Duodenal mucosa (tissue), 2 donors: Measurements from ENCODE around the gene RAG1.
A peak's percentile ranks its signal among the peaks of the same experiment; 100 is the strongest.

ENCODE experiments used
- H3K27ac ChIP-seq: one replicate; pipeline ENCODE4 v1.7.0; 2013; ENCODE audit warnings: low read depth, low read length
- H3K27me3 ChIP-seq, 2 donors: one replicate each; pipeline ENCODE4 v1.7.0; 2013; ENCODE audit warnings: low read length in 2 of 2, control low read depth in 1 of 2; ENCODE audit not compliant: insufficient read depth in 2 of 2, control insufficient read depth in 1 of 2
- H3K36me3 ChIP-seq, 2 donors: one replicate each; pipeline ENCODE4 v1.7.0; 2013; ENCODE audit warnings: low read length in 2 of 2, control low read depth in 1 of 2; ENCODE audit not compliant: insufficient read depth in 2 of 2, control insufficient read depth in 1 of 2
- H3K4me1 ChIP-seq, 2 donors: one replicate each; pipeline ENCODE4 v1.7.0; 2013; ENCODE audit warnings: low read length in 2 of 2, control low read depth in 1 of 2; ENCODE audit not compliant: insufficient read depth in 2 of 2, control insufficient read depth in 1 of 2
- H3K4me3 ChIP-seq, 2 donors: one replicate each; pipeline ENCODE4 v1.7.0; 2013; ENCODE audit warnings: low read length in 2 of 2, low read depth in 1 of 2
- H3K9ac ChIP-seq, 2 donors: one replicate each; pipeline ENCODE4 v1.7.0; 2013; ENCODE audit warnings: low read length in 2 of 2, low read depth in 1 of 2
- H3K9me3 ChIP-seq, 2 donors: one replicate each; pipeline ENCODE4 v1.7.0; 2013; ENCODE audit warnings: low read length in 2 of 2, control low read depth in 1 of 2; ENCODE audit not compliant: control insufficient read depth in 1 of 2

The RAG1 gene

DNA sequence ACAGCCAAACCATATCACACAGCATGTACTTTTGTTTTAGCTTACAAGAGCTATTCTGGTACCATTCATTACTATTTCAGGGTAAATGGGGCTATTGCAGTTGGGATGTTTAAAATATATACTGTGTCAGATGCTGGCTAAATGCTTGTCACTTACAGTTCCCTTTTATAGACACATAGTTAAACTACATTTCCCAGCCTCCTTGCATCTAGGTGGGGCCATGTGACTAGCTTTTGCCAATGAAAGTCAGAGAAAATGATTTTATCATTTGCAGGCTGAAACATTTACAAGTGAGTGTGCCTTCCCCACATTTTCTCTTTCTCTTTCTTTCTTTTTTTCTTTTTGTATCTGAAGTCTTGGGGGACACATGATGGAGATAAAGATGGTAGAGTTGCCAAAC, 18.7 kb downstream of the RAG1 start:
- Histone ChIP-seq H3K9me3 (no peaks in the 10 kb centered on the region), H3K27me3 (no peaks in the 10 kb centered on the region), H3K9ac (no peak overlapping the region), H3K27ac (no peak overlapping the region), H3K4me3 (no peak overlapping the region), H3K4me1 (no peaks in the 10 kb centered on the region), H3K36me3 (no peaks in the 10 kb centered on the region)

DNA sequence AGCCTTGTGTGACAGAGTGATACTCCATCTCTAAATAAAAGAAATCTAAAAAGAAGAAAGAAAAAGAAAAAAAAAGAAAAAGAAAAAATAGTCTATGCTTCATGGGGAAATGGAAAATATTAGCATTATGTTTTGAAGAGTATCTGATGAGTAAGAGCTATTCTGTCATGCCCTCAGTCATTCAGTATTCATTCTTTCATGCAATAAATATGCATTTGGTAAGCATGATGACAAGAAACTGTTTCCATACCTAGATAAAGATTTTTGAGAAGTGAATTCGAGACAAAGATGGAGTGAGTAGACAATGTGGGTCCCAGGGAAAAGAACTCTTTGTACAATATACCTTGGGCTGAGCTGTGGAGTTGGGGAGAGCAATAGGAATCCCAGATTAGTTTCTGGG, 20.3 kb downstream of the RAG1 start:
- Histone ChIP-seq H3K27ac (no peak overlapping the region), H3K27me3 (peaks cover 0 to 4% of the 10 kb centered on the region in 2 donors), H3K4me3 (no peak overlapping the region)

DNA sequence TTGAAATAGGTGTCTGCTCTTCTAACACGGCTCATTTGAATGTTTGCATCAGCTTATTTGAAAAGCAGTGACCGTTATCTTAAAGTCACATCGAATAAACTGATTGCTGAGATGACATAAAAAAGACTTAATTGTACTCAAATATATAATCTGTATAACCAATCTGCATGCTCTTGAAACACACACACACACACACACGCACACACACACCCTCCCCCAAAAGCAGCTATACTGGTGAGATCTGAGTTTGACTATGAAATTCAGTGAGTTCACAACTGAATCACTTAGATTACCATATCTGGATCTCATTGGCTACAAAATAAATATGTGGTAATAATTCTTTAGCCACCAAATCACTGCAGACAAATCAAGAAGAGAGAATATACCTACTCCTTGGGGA, 22.7 kb downstream of the RAG1 start:
- Histone ChIP-seq H3K4me1 (peaks cover 0 to 6% of the 10 kb centered on the region in 2 donors), H3K27me3 (peaks cover 0 to 4% of the 10 kb centered on the region in 2 donors), H3K36me3 (no peaks in the 10 kb centered on the region), H3K27ac (no peak overlapping the region), H3K9ac (no peak overlapping the region), H3K9me3 (no peaks in the 10 kb centered on the region), H3K4me3 (no peak overlapping the region)

More for the DNA sequence above, 20.3 kb downstream of the RAG1 start:
- Histone ChIP-seq H3K4me1 (no peaks in the 10 kb centered on the region), H3K36me3 (no peaks in the 10 kb centered on the region), H3K9ac (no peak overlapping the region), H3K9me3 (no peaks in the 10 kb centered on the region)

DNA sequence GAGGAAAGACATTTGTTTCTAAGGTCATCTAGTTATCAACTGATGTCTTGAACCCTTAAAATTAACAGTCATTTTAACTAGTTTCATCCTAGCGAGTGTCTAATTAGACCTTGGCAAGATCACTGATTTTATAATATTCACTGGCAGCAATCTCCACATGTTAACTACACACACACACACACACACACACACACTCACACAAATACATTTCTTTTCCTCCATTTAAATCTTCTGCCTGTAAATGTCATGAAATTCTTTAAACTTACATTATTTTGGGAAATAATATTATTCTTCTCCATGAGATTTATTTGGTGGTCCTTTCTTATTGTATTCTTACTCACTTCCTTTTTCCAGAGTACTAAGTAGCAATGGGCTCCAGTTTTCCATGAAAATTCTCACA, 23.6 kb downstream of the RAG1 start:
- Histone ChIP-seq H3K4me1 (peaks cover 0 to 8% of the 10 kb centered on the region in 2 donors), H3K27me3 (peaks cover 0 to 4% of the 10 kb centered on the region in 2 donors), H3K36me3 (no peaks in the 10 kb centered on the region), H3K9me3 (no peaks in the 10 kb centered on the region), H3K4me3 (no peak overlapping the region), H3K27ac (no peak overlapping the region), H3K9ac (no peak overlapping the region)

DNA sequence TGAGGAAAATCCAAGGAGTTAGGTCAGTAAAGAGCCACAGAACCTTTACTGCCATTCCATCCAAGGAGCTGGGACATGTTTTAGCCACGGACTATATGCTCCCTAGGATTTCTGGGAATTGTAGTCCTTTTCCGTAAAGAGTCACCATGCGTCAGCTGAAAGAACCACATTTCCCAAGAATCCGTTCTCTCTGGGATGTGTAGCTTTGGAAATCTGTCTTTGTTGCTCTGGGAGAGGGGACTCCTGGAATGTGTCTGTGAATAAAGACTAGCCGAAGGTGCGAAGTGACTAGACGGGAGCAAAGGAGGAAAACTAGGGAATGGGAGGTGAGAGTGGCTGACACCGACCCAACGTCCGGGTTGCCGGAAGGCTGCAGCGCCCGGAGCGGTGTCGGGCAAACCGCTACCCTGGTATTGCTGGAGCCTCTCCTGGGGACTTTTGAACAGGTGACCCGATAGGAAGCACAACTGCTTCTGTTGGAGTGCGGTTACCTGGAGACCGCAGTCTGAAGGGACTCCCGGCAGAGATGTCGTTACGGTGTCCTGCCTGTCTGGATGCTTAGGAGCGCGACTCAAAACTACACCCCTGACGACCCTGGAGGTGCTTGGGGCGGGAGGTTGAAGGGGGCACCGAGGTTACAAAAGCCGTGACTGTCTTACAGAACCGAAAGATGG, 26.6 kb downstream of the RAG1 start, which contains the start of gene IFTAP:
TSS of gene IFTAP (plus strand) at position 187 of the 674 bp plus-strand sequence. CDS start 15,602 bp downstream, outside the sequence.
- Histone ChIP-seq H3K36me3 (no peaks in the 10 kb centered on the region), H3K27me3 (peaks cover 0 to 4% of the 10 kb centered on the region in 2 donors), H3K9me3 (no peaks in the 10 kb centered on the region), H3K4me3 (peak within 1 kb of the TSS; percentile 92 to 94), H3K27ac (no peak within 1 kb of the TSS), H3K4me1 (peaks cover 0 to 8% of the 10 kb centered on the region in 2 donors), H3K9ac (peak within 1 kb of the TSS; percentile 49 to 67)

DNA sequence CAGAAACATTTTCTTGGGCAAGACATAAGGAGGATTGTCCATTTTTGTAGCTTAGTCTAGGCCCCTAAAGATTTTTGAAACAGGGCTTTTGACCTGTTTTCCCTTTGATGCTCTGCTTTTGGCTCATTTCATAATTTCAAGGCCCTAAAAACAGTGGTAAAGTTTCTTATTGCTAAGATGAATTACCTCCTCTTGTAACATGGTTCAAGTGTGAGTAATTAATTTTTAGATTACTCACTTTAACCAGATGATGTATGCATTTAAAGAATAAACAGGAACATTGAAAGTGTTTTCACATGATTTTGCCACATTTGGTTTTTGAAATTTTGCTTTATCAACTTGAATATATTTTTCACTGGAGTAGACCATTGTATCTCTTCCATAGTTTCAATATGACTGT, 29.1 kb downstream of the RAG1 start:
- Histone ChIP-seq H3K9ac (no peak overlapping the region), H3K27ac (no peak overlapping the region), H3K4me1 (peaks cover 0 to 8% of the 10 kb centered on the region in 2 donors), H3K27me3 (peaks cover 0 to 4% of the 10 kb centered on the region in 2 donors), H3K9me3 (no peaks in the 10 kb centered on the region), H3K4me3 (no peak overlapping the region), H3K36me3 (no peaks in the 10 kb centered on the region)

DNA sequence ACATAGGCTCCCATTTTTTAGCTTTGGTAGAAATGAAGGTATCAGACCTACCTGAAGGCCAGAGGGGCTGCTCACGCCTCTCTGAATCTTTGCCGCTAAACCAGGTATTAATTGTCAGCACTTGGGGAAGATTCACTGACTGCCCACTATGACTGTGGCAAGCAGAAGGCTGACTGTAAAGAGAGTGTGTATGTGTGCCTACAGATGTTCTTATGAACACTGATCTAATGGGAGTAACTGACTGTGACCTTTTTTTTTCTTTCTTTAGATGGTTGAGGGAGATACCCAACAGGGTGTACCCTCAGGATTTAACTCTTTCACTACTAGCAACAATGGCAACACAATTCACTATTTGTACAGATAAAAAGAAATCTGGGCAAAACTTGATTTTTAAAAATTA, 30.2 kb downstream of the RAG1 start, which contains the start of gene RAG2:
TSS of gene RAG2 (minus strand) at position 186 of the 400 bp plus-strand sequence. CDS start 4,068 bp downstream, outside the sequence.
- Histone ChIP-seq H3K4me1 (peaks cover 0 to 12% of the 10 kb centered on the region in 2 donors), H3K27ac (no peak within 1 kb of the TSS), H3K4me3 (no peak within 1 kb of the TSS), H3K9ac (no peak within 1 kb of the TSS), H3K27me3 (no peaks in the 10 kb centered on the region), H3K36me3 (no peaks in the 10 kb centered on the region), H3K9me3 (no peaks in the 10 kb centered on the region)

DNA sequence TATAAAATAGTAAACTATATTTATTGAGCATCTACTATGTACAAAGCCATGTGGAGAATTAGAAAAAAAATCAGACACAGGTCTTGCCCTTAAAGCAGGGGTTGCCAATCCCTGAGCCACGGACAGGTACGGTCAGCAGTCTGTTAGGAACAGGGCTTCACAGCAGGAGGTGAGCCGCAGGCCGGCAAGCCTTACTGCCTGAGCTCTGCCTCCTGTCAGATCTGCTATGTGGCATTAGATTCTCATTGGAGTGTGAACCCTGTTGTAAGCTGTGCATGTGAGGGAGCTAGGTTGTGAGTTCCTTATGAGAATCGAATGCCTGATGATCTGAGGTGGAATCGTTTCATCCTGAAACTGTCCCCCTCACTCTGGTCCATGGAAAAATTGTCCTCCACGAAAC, 32.4 kb downstream of the RAG1 start:
- Histone ChIP-seq H3K36me3 (no peaks in the 10 kb centered on the region), H3K4me3 (no peak overlapping the region), H3K9me3 (no peaks in the 10 kb centered on the region), H3K27me3 (no peaks in the 10 kb centered on the region), H3K4me1 (peaks cover 0 to 9% of the 10 kb centered on the region in 2 donors), H3K9ac (no peak overlapping the region), H3K27ac (no peak overlapping the region)

DNA sequence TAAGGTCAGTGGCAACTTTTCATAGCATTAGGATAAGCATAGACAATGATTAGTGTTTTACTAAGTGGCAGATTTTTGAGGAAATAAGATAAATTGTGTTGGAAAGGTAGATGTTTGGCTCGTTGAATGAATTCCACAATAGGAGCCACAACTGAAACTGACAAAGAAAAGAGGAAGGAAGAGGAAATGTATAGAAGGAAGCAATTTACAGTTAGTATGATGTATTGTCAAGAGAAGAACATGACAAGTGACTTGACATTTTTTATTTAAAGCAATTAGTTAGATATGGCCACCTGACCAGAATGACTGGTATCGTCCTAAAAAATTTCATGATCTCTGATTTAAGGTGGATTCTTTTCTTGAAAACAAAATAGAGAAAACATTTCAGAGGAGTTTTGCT, 33.3 kb downstream of the RAG1 start:
- Histone ChIP-seq H3K36me3 (no peaks in the 10 kb centered on the region), H3K4me1 (peaks cover 0 to 3% of the 10 kb centered on the region in 2 donors), H3K9me3 (no peaks in the 10 kb centered on the region), H3K27ac (no peak overlapping the region), H3K9ac (no peak overlapping the region), H3K4me3 (no peak overlapping the region), H3K27me3 (no peaks in the 10 kb centered on the region)

DNA sequence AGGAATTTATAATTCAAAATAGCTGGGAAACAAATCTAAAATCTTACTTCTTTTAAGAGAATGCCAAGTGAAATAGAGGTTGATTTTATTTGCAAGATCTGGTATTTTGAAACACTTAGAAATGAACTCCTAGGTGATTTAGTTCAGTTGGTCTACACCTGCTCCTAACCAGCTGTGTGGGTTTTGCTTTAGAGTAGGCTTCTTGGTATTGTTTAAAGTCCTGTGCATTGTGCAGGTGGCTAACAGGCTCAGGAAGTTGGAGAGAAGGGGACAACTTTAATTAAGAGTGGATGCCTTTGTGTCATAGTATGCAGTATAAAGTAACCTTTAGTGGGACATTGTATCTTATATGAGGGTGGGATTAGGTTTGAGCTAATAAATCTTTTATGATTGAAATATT, 34.3 kb downstream of the RAG1 start:
- no peaks in the 10 kb centered on the region for H3K27me3 ChIP-seq
- no peaks in the 10 kb centered on the region for H3K36me3 ChIP-seq
- H3K9ac ChIP-seq, result no peak overlapping the region
- peaks cover 0 to 3% of the 10 kb centered on the region in 2 donors for H3K4me1 ChIP-seq
- no peak overlapping the region for H3K27ac ChIP-seq
- no peaks in the 10 kb centered on the region for H3K9me3 ChIP-seq
- H3K4me3 ChIP-seq, result no peak overlapping the region
